Peyer's patch (tissue), 4 donors: Measurements from ENCODE around the gene PPP2R1B. TPM values are rescaled to one million over a fixed set of nuclear protein-coding genes. Genes with fewer than 3 reads are reported as not detected.

ENCODE experiments used
- DNase-seq, 3 donors: peaks; one replicate each; pipeline ENCODE4 v3.0.0-alpha.2; 2017 to 2019
- H3K27ac ChIP-seq, 4 donors: fragments of 200-600 bp; sonication (generic); one replicate each; pipeline ENCODE4 v1.5.1; 2016 to 2019
- H3K27me3 ChIP-seq, 2 donors: fragments of 200-600 bp; sonication (generic); one replicate each; pipeline ENCODE4 v1.5.1; 2019
- H3K36me3 ChIP-seq, 3 donors: fragments of 200-600 bp; sonication (generic); one replicate each; pipeline ENCODE4 v1.5.1; 2016 to 2019
- H3K4me1 ChIP-seq, 4 donors: fragments of 200-600 bp; sonication (generic); one replicate each; pipeline ENCODE4 v1.5.1; 2016 to 2019
- H3K4me3 ChIP-seq, 4 donors: fragments of 200-600 bp; sonication (generic); 1 replicate in 3 of 4; 2 replicates in 1 of 4; pipeline ENCODE4 v1.5.1; 2016 to 2019; ENCODE audit warnings: mild to moderate bottlenecking in 1 of 4
- H3K9me3 ChIP-seq, 4 donors: fragments of 200-600 bp; sonication (generic); one replicate each; pipeline ENCODE4 v1.5.1; 2016 to 2019; ENCODE audit warnings: mild to moderate bottlenecking in 1 of 4
- POLR2A ChIP-seq, 2 donors: fragments of 450-650 bp; IDR thresholded peaks; one replicate each; pipeline ENCODE4 v1.5.1; 2017; ENCODE audit warnings: antibody characterized with exemption in 2 of 2, mild to moderate bottlenecking in 2 of 2, moderate library complexity in 2 of 2
- total RNA-seq, 4 donors: library from RNA; depleted of rRNA; stranded (reverse); fragments of >200 nt; gene quantifications; one replicate each; pipeline ENCODE4 v1.1.0, GENCODE V29; 2016
- TF ChIP-seq, protein P1 (sequence below), 6 experiments: fragments of 450-650 bp in 4 of 6; fragments of 200-600 bp in 2 of 6; sonication (generic) in 1 of 6; IDR thresholded peaks; one replicate each; pipeline ENCODE4 v1.5.1; 2017 to 2019; ENCODE audit warnings: antibody characterized with exemption in 6 of 6, mild to moderate bottlenecking in 3 of 6, moderate library complexity in 1 of 6

Gene PPP2R1B
- total RNA-seq = 10 to 100 TPM; 25.6 to 51.8 (median 41.7) TPM

DNA sequence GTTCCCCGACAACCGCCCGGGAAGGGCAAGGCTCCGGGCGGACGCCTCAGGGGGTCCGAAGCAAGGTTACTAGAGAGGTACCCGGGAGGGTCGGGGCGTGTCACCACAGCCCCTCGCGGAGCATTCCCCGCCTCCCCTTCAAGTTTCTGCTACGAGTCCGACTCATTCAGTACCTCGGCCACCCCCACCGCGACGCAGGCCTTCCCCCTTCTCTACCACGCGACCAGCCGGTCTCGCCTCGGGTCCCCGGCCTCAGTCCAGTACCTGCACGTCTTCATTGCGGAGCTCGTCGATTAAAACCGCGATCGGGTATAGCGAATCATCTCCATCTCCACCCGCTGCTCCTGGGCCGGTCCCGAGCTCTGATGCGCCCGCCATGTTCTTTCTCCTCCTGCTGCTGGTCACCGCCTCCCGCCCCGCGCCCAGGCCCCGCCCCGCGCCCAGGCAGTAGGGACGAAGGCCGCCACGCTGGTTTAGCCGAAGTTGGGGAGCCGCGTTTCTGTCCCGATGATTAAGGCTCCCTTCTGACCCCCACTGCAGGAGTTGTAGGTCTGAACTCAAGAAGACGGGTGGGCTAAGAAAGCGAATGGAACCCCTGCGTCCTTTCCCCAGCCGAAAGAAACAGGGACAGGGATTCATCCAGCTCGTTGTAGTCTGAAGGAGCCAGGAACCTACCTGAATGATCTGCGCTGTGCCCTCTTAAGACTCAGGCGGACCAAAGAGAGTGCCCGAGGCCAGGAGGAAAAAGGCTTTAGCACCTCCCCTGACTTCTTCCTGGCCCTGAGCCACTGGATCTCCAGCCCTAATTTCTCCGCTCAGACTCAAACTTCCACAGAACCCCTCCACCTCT is at the start of gene PPP2R1B:
Gene PPP2R1B, minus strand, starts transcription at position 406 of the 850 bp plus-strand sequence. Its CDS starts 28 bp downstream, at position 378.
- H3K9me3 ChIP-seq = no peaks in the 10 kb centered on the region
- peaks cover 0 to 18% (median 0%) of the 10 kb centered on the region in 3 donors for H3K36me3 ChIP-seq
- peak in 1 of 2 donors; percentile 60 for TF ChIP-seq POLR2A (IDR thresholded peaks at IDR 0.05)
- TF ChIP-seq, protein P1, sequence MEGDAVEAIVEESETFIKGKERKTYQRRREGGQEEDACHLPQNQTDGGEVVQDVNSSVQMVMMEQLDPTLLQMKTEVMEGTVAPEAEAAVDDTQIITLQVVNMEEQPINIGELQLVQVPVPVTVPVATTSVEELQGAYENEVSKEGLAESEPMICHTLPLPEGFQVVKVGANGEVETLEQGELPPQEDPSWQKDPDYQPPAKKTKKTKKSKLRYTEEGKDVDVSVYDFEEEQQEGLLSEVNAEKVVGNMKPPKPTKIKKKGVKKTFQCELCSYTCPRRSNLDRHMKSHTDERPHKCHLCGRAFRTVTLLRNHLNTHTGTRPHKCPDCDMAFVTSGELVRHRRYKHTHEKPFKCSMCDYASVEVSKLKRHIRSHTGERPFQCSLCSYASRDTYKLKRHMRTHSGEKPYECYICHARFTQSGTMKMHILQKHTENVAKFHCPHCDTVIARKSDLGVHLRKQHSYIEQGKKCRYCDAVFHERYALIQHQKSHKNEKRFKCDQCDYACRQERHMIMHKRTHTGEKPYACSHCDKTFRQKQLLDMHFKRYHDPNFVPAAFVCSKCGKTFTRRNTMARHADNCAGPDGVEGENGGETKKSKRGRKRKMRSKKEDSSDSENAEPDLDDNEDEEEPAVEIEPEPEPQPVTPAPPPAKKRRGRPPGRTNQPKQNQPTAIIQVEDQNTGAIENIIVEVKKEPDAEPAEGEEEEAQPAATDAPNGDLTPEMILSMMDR (IDR thresholded peaks at IDR 0.05) = no peak
- DNase-seq = peak; percentile 73 to 94 (median 85)
- H3K27me3 ChIP-seq = no peaks in the 10 kb centered on the region
- peak within 1 kb of the TSS; percentile 72 to 96 (median 93) for H3K4me3 ChIP-seq
- peaks cover 0 to 20% (median 2%) of the 10 kb centered on the region in 4 donors for H3K4me1 ChIP-seq
- peak within 1 kb of the TSS; percentile 78 to 91 (median 87) for H3K27ac ChIP-seq

DNA sequence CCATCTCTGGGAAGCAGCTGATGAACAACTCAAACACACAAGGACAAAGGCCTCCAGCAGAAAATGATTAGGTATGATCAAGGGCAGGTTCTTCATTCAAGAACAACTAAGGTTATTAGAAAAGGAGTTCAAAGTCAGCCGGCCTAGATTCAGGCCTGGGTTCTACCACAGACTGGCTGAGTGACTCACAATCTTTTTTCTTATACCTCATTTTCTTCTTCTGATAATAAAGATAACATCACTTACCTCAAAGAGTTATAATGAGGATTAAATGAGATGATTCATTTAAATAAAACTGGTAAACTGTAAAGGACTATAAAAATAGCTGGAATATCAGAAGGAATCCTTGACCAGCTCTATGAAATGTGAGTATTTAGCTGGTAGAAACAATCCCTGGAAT is 49.3 kb upstream of the PPP2R1B start:
- DNase-seq = no peak

DNA sequence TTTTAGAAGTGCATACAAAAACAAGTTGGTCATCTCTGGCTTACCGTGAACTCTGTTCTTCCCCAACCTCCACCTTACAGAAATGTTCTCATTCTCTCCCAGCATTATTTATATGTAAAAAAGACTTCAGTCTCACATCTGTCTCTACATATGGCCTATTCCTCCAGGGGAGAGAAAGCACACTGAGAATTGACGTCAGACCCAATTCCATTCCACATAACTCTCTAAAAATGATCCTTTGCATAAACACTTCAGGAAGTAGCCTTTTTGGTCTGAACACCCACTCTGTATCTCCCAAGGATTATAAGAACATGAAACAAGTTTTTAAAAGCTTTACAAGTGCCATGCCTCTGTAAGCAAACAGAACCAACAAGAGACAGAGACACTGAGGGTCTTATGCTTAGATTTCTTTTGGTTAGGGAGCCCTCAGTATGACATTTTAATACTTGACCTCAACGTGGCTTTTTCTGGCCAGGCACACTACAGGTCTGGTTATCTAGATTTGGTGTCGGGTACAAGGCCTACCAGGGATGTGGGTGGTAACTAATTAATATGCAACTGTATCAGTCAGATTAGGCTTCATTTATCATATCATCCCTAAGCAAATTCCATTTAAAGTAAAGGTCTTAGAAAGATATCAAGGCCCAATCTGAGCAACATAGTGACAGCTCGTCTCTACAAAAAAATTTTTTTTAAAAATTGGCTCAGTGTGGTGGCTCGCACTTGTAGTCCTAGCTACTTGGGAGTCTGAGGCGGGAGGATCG is 48.5 kb upstream of the PPP2R1B start:
- Histone ChIP-seq H3K36me3 (no peaks in the 10 kb centered on the region), H3K4me3 (no peak overlapping the region), H3K27me3 (no peaks in the 10 kb centered on the region), H3K9me3 (no peaks in the 10 kb centered on the region), H3K27ac (peak overlapping the region in 2 of 4 donors; percentile 6 to 23), H3K4me1 (peaks cover 0 to 2% (median 0%) of the 10 kb centered on the region in 4 donors)
- TF ChIP-seq POLR2A (IDR thresholded peaks at IDR 0.05) = no peak
- TF ChIP-seq, protein P1 (IDR thresholded peaks at IDR 0.05) = no peak
- DNase-seq = no peak

More for the DNA sequence above, 49.3 kb upstream of the PPP2R1B start:
- H3K4me3 ChIP-seq = no peak overlapping the region
- H3K27ac ChIP-seq = no peak overlapping the region
- no peaks in the 10 kb centered on the region for H3K36me3 ChIP-seq
- no peaks in the 10 kb centered on the region for H3K9me3 ChIP-seq
- no peaks in the 10 kb centered on the region for H3K27me3 ChIP-seq
- peaks cover 0 to 9% (median 0%) of the 10 kb centered on the region in 4 donors for H3K4me1 ChIP-seq
- TF ChIP-seq POLR2A (IDR thresholded peaks at IDR 0.05) = no peak
- TF ChIP-seq, protein P1 (IDR thresholded peaks at IDR 0.05) = no peak

DNA sequence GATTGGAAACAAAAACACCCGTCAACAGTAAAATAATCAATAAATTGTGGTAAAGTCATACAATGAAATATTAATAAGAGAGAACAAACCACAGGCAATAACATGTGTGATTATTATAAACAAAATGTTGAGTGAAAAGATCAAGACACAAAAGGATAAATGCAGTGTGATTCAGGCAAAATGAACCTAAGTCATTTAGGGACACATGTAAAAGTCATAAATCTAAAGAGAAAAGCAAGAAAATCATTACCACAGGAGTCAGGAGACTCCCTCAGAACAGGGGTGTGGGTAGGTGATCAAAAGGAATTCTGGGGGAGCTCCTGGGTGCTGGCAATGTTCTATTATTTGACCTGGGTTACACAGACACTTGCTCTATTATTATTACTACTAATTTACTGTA is 47.9 kb upstream of the PPP2R1B start:
- TF ChIP-seq, protein P1 (IDR thresholded peaks at IDR 0.05) = no peak
- TF ChIP-seq POLR2A (IDR thresholded peaks at IDR 0.05) = no peak
- H3K27ac ChIP-seq = peak overlapping the region in 1 of 4 donors; percentile 23
- no peak for DNase-seq

DNA sequence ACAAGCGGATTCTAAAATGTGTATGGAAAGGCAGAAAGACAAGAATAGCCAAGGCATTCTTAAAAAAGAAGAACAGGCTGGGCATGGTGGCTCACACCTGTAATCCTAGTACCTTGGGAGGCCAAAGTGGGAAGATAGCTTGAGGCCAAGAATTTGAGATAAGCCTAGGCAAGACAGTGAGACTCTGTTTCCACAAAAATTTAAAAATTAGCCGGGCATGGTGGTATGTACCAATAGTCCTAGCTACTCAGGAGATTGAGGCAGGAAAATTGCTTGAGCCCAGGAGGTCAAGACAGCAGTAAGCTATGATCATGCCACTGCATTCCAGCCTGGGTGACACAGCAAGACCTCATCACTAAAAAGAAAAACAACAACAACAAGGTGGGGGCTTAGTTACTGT is 46.0 kb upstream of the PPP2R1B start:
- DNase-seq = no peak
- H3K4me3 ChIP-seq = no peak overlapping the region
- no peaks in the 10 kb centered on the region for H3K4me1 ChIP-seq
- no peak overlapping the region for H3K27ac ChIP-seq
- no peak for TF ChIP-seq POLR2A (IDR thresholded peaks at IDR 0.05)
- TF ChIP-seq, protein P1 (IDR thresholded peaks at IDR 0.05) = no peak
- peaks cover 0 to 21% (median 0%) of the 10 kb centered on the region in 3 donors for H3K36me3 ChIP-seq
- no peaks in the 10 kb centered on the region for H3K27me3 ChIP-seq
- H3K9me3 ChIP-seq = no peaks in the 10 kb centered on the region

More for the DNA sequence above, 47.9 kb upstream of the PPP2R1B start:
- Histone ChIP-seq H3K36me3 (peaks cover 0 to 5% (median 0%) of the 10 kb centered on the region in 3 donors), H3K9me3 (no peaks in the 10 kb centered on the region), H3K27me3 (no peaks in the 10 kb centered on the region), H3K4me3 (no peak overlapping the region), H3K4me1 (no peaks in the 10 kb centered on the region)
